Measurements from ENCODE around the gene TBX18. TPM values are rescaled to one million over a fixed set of nuclear protein-coding genes. Genes with fewer than 3 reads are reported as not detected.

TBX18 gene
- total and polyA plus RNA-seq, 2 of the 4 experiments (the other 2 are of a cell fraction): 0.86 to 1.3 TPM

DNA sequence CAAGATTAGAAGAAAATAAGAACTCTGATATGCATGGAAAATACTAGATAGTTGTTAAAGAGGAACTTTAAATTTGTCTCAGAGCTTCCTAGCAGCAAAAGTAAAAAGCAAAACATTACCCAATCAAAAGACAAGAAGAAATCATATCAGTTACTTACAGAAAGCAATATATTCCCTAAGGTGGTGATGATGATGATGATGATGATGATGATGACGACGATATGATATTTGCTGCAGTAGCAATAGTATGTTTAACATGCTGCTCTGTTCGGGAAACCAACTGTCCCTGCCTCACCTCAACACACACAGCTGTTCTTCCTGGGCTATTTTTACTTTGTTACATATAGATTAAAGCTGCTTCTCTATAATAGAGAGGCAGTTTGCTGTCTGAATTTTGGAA lies 12.0 kb upstream of the TBX18 start:
- no CpG with 5 or more reads among the region's 3 CpGs for WGBS, 2 experiments (ENCODE audit: extremely low coverage in 2 of 2, insufficient read length in 1 of 2)
- Histone ChIP-seq H3K23ac (ENCODE audit: low read depth, low read length) (no peak overlapping the region), H3K4me2 (ENCODE audit: low read depth, low read length) (no peak overlapping the region), H4K91ac (ENCODE audit: insufficient read depth, low read depth, low read length) (no peak overlapping the region), H3K4ac (ENCODE audit: low read depth, low read length) (no peak overlapping the region), H3K27me3 (ENCODE audit: control insufficient read depth, insufficient read depth, low read length) (peaks cover 48% of the 10 kb centered on the region), H3K9ac (ENCODE audit: low read depth, low read length) (no peak overlapping the region), H3K36me3 (ENCODE audit: control insufficient read depth, insufficient read depth, low read length) (no peaks in the 10 kb centered on the region), H2BK15ac (ENCODE audit: low read depth, low read length) (no peak overlapping the region), H4K5ac (ENCODE audit: low read depth, low read length) (no peak overlapping the region), H3K18ac (ENCODE audit: low read depth, low read length) (no peak overlapping the region), H3K56ac (ENCODE audit: extremely low read depth, insufficient read depth, low read length) (no peak overlapping the region), H3K9me1 (ENCODE audit: insufficient read depth, low read length) (no peaks in the 10 kb centered on the region), H3K9me3 (ENCODE audit: control insufficient read depth, insufficient read depth, low read length) (peaks cover 3% of the 10 kb centered on the region), H3K14ac (replicated peaks; ENCODE audit: low read depth, low read length) (no peak overlapping the region), H2BK120ac (ENCODE audit: low read depth, low read length) (no peak overlapping the region), H2AK9ac (replicated peaks; ENCODE audit: low read depth, low read length, poor library complexity) (no peak overlapping the region), H3K27ac (ENCODE audit: insufficient read depth, low read length) (no peak overlapping the region), H3K4me3 (ENCODE audit: insufficient read depth, low read depth, low read length) (no peak overlapping the region), H3K79me1 (ENCODE audit: low read depth in 1 of 2, low read length in 2 of 2) (no peaks in the 10 kb centered on the region), H3K4me1 (ENCODE audit: control insufficient read depth, insufficient read depth, low read length) (no peaks in the 10 kb centered on the region), H4K20me1 (ENCODE audit: insufficient read depth, low read length) (no peaks in the 10 kb centered on the region), H2AFZ (replicated peaks; ENCODE audit: low read length, poor library complexity) (no peak overlapping the region), H2BK20ac (ENCODE audit: low read depth, low read length) (no peak overlapping the region), H4K8ac (ENCODE audit: low read depth in 2 of 2, low read length in 2 of 2) (no peak overlapping the region), H2BK5ac (ENCODE audit: low read depth, low read length, poor library complexity, severe bottlenecking) (no peak overlapping the region), H2AK5ac (ENCODE audit: low read depth, low read length) (no peak overlapping the region)
- ATAC-seq (ENCODE audit: low read depth) (no peak), DNase-seq (no peak)
- dilution Hi-C loops (cut with HindIII; ENCODE audit: low sequenced_read_pairs, unreplicated experiment) (no loop called here), in situ Hi-C loops (cut with MboI; ENCODE audit: low sequenced_read_pairs) (no loop called here), intact Hi-C loops (cut with micrococcal nuclease) (no loop called here)
- POLR2A ChIA-PET (ENCODE audit: unreplicated experiment): no interaction called here
- TF ChIP-seq MXI1 (IDR thresholded peaks at IDR 0.05; ENCODE audit: borderline replicate concordance, low read depth, low read length) (no peak), FOS (IDR thresholded peaks at IDR 0.05; ENCODE audit: low read depth, low read length) (no peak), POLR2A (IDR thresholded peaks at IDR 0.05; ENCODE audit: low read depth, low read length) (no peak), RCOR1 (IDR thresholded peaks at IDR 0.05; ENCODE audit: insufficient replicate concordance, low read length) (no peak), MAZ (IDR thresholded peaks at IDR 0.05; ENCODE audit: borderline replicate concordance, low read depth, low read length) (no peak), BHLHE40 (IDR thresholded peaks at IDR 0.05; ENCODE audit: low read depth, low read length) (no peak), NFE2L2 (IDR thresholded peaks at IDR 0.05; ENCODE audit: low read depth, low read length) (no peak), RAD21 (IDR thresholded peaks at IDR 0.05; ENCODE audit: low read length) (no peak), CHD1 (IDR thresholded peaks at IDR 0.05; ENCODE audit: low read depth, low read length) (no peak), RFX5 (IDR thresholded peaks at IDR 0.05; ENCODE audit: low read depth, low read length) (no peak)
- TF ChIP-seq, protein P1, sequence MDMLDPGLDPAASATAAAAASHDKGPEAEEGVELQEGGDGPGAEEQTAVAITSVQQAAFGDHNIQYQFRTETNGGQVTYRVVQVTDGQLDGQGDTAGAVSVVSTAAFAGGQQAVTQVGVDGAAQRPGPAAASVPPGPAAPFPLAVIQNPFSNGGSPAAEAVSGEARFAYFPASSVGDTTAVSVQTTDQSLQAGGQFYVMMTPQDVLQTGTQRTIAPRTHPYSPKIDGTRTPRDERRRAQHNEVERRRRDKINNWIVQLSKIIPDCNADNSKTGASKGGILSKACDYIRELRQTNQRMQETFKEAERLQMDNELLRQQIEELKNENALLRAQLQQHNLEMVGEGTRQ (IDR thresholded peaks at IDR 0.05; ENCODE audit: low read depth, low read length): no peak
- TF ChIP-seq, protein P2, sequence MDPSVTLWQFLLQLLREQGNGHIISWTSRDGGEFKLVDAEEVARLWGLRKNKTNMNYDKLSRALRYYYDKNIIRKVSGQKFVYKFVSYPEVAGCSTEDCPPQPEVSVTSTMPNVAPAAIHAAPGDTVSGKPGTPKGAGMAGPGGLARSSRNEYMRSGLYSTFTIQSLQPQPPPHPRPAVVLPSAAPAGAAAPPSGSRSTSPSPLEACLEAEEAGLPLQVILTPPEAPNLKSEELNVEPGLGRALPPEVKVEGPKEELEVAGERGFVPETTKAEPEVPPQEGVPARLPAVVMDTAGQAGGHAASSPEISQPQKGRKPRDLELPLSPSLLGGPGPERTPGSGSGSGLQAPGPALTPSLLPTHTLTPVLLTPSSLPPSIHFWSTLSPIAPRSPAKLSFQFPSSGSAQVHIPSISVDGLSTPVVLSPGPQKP (IDR thresholded peaks at IDR 0.05; ENCODE audit: borderline replicate concordance, low read depth, low read length): no peak
- TF ChIP-seq, protein P3, sequence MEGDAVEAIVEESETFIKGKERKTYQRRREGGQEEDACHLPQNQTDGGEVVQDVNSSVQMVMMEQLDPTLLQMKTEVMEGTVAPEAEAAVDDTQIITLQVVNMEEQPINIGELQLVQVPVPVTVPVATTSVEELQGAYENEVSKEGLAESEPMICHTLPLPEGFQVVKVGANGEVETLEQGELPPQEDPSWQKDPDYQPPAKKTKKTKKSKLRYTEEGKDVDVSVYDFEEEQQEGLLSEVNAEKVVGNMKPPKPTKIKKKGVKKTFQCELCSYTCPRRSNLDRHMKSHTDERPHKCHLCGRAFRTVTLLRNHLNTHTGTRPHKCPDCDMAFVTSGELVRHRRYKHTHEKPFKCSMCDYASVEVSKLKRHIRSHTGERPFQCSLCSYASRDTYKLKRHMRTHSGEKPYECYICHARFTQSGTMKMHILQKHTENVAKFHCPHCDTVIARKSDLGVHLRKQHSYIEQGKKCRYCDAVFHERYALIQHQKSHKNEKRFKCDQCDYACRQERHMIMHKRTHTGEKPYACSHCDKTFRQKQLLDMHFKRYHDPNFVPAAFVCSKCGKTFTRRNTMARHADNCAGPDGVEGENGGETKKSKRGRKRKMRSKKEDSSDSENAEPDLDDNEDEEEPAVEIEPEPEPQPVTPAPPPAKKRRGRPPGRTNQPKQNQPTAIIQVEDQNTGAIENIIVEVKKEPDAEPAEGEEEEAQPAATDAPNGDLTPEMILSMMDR (conservative IDR thresholded peaks at IDR 0.05; ENCODE audit: low read depth, low read length): no peak
- BruUV-seq (replicated peaks): no TSS peak
- CTCF ChIA-PET: no interaction called here
